Stimulated activated CD8-positive, alpha-beta memory T cell treated with anti-CD3 and anti-CD28 coated beads, Interleukin-15, amount 100 ng/mL, for 4 hours (primary cell): ENCODE results near the gene BSN.

Experiments used
- DNase-seq, 2 donors: peaks; one replicate each; pipeline ENCODE4 v3.0.0-alpha.2; 2020; ENCODE audit warnings: low read depth in 2 of 2

BSN gene

GRCh38 chr3:49629451-49629850, 75.2 kb downstream of the BSN start:
- DNase-seq, result no peak

DNA sequence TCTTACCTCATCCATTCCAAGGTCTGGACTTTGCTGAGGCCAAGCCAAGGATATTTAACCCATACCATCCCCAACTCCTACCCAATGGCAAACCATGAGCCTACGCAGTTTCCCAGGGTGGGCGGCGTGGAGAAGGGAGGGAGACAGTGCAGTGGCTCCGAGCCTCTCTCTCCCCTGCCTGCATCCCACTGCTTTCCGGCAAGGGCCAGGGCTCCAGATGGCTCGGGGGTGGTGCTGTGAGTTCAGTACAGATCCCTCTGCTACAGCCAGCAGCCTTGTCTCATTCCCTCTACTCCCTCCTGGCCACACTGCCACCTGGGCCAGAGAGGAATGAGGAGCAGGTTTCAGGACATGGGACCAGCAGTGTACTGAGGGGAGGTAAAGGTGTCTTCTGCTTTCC, 75.6 kb downstream of the BSN start:
- DNase-seq, result no peak

- DNase-seq, result no peak
These were observed 76.5 kb downstream of the BSN start for GRCh38 chr3:49630784-49631183.

DNA sequence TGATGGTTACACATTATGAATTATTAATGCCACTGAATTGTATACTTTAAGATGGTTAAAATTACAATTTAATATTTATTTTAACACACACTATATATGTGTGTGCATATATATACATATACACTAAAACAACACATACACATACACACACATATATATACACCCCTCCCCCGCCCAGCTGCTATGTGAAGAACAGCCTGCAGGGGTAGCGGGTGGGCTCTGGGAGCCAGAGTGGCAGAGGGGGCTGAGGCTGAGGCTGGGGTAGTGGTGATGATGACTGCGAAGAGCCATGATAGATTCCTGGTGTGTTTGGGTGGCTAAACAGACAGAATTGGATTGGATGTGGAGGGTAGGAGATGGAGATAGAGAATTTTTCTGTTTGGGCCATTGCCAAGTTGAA, 80.5 kb downstream of the BSN start:
- DNase-seq, result no peak

DNA sequence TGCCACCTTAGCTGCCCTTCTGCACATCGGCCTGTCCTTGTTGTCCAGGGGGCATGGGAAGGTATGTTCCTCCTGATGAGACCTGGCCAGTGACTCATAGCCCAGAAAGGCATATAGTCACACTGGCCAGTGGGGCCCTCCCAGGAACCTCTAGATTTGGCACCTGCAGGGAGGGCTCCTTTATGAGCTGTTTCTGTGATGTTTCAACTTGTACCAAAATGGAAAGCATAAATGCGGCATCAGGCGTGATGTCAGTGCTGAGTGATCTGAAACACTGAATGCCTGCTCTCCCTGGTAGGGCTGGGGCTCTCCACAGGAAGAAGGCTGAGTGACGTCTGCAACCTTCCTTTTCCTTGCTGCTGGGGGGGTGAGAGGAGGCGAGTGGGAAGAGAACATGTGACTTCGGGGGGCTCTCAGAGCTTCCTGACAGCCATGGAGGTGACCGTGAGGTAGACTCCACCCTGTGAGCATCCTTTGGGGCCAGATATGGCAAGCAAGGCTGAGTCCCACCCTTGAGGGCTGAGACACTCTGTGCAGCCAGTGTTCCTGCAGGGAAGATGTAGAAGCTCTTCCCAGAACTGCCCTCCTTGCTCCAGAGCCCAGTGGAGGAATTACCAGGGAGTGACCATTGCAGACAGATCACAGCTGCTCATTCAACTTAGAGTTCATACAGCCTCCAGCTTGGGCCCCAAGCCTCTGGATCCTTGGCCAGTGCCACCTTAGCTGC, 82.8 kb downstream of the BSN start:
- DNase-seq, result no peak

DNA sequence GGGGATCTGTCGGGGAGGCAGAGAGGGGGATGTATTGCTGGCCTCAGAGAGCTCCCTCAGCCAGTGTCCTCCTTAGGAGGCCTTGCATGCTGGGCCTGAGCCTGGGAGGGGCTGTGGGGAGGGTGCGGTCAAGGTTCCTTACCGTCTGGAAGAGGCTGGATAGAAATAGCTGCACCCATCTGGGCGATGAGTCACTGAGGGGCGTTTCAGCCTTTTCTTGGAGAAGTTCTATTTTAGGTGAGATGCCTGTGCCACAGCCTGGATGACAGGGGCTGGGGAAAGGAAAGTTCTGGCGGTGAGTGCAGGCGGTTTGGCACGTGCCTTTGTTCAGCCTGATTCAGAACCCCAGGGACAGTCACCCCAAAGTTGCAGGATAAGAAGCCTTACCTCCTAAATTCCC, 84.2 kb downstream of the BSN start:
- no peak for DNase-seq

- DNase-seq, result no peak
These were observed 85.3 kb downstream of the BSN start for GRCh38 chr3:49639551-49639950.

- no peak for DNase-seq
These were observed 87.0 kb downstream of the BSN start for GRCh38 chr3:49641292-49641691.

GRCh38 chr3:49641921-49642707, 87.8 kb downstream of the BSN start:
- DNase-seq, result no peak

DNA sequence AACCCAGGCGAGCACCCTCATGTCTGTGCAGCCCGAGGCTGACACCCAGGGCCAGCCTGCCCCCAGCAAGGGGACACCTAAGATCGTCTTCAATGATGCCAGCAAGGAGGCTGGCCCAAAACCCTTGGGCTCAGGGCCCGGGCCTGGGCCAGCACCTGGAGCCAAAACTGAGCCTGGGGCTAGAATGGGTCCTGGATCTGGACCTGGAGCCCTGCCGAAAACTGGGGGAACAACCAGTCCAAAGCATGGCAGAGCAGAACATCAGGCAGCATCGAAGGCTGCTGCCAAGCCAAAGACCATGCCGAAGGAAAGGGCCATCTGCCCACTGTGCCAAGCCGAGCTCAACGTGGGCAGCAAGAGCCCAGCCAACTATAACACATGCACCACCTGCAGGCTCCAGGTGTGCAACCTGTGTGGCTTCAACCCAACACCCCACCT, 88.5 kb downstream of the BSN start:
- no peak for DNase-seq

GRCh38 chr3:49644684-49645083, 90.4 kb downstream of the BSN start:
- no peak for DNase-seq

GRCh38 chr3:49646236-49646635, 92.0 kb downstream of the BSN start:
- DNase-seq, result no peak

- no peak for DNase-seq
These were observed 93.5 kb downstream of the BSN start for GRCh38 chr3:49647741-49648140.

DNA sequence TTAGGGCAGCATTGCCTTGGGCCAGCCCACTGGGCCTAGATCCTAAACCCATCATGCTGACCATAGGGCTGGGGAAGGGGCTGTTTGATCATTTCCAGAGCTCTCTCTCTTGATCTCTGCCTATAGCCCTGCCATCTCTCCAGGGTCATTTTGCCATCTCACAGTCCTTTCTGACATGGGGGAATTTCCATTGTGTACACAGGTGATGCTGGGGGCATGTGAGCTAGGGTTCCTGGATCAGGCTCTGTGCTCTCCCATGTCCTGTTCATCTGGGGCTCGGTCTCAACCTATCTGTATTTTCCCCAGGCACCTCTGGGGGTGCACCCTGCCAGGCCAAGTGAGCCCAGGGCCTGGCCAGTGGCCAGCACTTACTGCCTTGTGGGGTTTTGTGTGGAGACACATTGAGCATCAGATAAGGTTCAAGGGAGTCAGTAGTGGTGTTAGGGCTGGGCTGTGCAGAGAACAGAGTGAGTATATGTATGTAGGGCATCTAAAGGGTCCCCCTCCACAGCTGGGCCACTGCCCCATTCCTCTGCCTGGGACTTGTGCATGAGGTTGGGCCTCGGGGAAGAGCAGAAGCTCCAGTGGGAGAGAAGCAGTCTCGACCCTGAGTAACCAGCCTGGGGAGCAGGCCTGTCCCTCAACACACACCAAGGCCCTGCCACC, 94.2 kb downstream of the BSN start:
- DNase-seq, result no peak

DNA sequence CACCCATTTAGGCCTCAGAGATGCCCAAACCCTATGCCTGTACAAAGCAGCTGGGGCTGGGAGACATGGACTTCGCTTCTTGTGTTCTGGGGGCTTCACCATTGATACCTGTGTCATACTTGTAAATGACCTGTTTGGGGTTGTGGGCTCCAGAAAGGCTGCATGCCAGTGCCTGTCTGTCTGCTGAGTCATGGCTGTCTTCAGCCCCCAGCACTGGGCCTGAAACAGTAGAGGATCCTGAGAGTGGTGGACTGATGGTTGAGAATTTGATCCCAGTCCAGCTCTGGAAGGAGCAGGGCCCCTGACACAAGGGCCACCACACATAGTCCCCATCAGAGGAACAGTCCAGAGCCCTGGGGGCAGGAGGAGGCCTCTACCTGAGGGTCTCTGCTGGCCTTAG, 95.3 kb downstream of the BSN start:
- no peak for DNase-seq

DNA sequence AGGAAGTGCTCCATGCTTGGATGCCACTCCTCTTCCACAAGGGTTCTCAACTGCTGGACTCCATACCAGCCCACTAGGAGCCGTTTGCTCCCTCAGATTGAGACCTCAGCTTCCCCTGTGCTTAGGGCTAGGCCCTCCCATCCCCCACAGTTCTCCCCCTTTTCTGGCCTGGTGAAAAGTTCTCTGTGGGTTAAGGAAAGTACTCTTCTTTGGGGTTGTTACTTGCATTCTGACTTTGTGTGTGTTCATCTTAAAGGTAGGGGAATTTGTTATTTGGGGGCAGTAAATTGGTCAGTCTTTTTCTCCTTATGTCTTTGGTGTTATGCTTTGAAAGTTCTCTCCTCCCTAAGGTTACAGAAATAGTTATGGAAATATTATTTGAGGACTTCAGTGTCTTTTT, 95.9 kb downstream of the BSN start:
- DNase-seq, result no peak

GRCh38 chr3:49650637-49651036, 96.4 kb downstream of the BSN start:
- DNase-seq, result no peak

DNA sequence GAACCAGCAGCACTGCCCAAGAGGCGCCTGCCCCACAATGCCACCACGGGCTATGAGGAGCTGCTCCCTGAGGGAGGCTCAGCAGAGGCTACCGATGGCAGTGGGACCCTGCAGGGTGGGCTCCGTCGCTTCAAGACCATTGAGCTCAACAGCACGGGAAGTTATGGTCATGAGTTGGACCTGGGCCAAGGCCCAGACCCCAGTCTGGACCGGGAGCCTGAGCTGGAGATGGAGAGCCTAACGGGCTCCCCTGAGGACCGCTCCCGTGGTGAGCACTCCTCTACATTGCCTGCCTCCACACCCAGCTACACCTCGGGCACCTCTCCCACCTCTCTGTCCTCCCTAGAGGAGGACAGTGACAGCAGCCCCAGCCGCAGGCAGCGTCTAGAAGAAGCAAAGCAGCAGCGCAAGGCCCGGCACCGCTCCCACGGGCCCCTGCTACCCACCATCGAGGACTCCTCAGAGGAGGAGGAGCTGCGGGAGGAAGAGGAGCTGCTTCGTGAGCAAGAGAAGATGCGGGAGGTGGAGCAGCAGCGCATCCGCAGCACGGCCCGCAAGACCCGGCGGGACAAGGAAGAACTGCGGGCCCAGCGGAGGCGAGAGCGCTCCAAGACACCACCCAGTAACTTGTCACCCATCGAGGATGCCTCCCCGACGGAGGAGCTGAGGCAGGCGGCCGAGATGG, 98.1 kb downstream of the BSN start:
- no peak for DNase-seq

DNA sequence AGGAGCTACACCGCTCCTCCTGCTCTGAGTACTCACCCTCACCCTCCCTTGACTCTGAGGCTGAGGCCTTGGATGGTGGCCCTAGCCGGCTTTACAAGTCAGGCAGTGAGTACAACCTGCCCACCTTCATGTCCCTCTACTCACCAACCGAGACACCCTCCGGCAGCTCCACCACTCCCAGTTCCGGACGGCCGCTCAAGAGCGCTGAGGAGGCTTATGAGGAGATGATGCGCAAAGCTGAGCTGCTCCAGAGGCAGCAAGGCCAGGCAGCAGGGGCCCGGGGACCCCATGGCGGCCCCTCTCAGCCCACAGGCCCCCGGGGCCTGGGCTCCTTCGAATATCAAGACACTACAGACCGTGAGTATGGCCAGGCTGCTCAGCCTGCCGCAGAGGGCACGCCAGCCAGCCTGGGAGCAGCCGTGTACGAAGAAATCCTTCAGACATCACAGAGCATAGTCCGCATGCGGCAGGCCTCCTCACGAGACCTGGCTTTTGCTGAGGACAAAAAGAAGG, 98.7 kb downstream of the BSN start:
- no peak for DNase-seq

DNA sequence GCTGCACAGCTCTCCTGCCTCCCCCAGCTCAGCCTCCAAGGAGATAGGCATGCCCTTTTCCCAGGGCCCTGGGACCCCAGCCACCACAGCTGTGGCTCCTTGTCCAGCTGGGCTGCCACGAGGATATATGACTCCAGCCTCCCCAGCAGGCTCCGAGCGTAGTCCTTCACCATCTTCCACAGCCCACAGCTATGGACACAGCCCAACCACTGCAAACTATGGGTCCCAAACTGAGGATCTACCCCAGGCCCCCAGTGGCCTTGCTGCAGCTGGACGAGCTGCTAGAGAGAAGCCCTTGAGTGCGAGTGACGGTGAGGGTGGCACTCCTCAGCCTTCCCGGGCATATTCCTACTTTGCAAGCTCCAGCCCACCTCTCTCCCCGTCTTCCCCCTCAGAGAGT, 99.3 kb downstream of the BSN start:
- no peak for DNase-seq

- DNase-seq, result no peak
These were observed 100.0 kb downstream of the BSN start for GRCh38 chr3:49654176-49654825.
